GM18502 (cell line): ENCODE results near the gene COBL.

Experiments
- ATAC-seq: cut with Tn5 transposase; IDR thresholded peaks from one replicate; pipeline ENCODE4 v1.9.1; 2021; ENCODE audit warnings: mild to moderate bottlenecking; ENCODE audit not compliant: unreplicated experiment, poor library complexity

The COBL gene

GRCh38 chr7:51279391-51280023 lies 37.1 kb downstream of the COBL start:
- no peak for ATAC-seq

- ATAC-seq, result no peak
Observed at GRCh38 chr7:51278797-51279196, 37.8 kb downstream of the COBL start.

DNA sequence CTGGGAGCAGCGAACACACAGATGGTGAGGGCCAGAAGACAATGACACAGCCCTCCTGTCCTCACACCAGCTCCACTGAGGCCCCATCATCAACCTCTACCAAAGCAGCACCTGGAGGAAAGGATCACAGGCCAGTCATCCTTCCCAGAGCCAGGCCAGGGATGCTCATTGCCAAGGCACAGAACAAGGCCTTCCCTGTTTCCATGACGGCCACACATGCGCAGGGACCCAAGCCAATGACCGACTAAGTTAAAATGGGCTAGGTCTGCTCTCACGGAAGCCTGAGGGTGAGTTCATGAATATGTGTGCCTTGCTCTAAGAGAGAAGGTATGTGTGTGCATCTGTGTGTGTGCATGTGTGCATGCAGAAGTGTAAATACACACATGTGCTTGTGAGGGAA lies 39.6 kb downstream of the COBL start:
- no peak for ATAC-seq

GRCh38 chr7:51276091-51276605 lies 40.5 kb downstream of the COBL start:
- ATAC-seq, result no peak

DNA sequence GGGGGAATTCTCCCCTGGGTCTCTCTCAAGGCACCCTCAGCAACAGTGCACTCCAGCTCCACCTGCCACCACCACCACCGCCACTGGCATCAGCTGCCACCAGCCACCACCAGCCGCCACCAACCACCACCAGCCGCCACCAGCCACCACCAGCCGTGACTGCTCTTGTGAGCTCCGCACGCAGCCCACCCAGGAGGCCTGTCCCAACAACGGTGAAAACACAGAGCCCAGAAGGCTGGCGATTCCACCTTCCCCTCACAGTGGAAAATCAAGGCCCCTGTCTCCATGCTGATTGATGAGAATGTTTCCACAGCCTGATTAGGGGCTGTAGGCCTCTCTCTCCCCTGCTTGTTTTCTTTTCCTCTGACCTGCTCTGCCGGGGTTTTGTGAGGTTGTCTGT lies 41.1 kb downstream of the COBL start:
- no peak for ATAC-seq

DNA sequence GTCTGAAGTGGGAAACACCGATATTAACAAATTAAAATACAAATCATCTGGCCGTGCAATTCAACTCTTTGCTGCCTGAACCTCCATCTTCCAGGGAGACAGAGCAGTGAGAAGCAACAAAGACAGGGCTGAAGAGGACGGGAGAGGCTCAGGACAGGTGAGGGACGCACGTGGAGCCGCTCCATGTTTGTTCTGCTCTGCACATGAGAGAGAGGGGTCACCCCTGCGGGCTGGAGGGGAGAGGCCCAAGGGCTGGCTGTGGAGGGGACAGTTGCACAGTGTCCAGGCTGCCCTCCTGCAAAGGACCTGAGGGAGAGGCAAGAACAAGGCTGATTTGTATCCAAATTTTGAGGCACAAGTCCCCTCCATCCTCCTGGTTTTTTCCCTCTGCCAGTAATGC lies 41.7 kb downstream of the COBL start:
- ATAC-seq, result no peak

GRCh38 chr7:51274001-51274400 lies 42.6 kb downstream of the COBL start:
- ATAC-seq, result no peak

- no peak for ATAC-seq
Observed at GRCh38 chr7:51273360-51273759, 43.2 kb downstream of the COBL start.

DNA sequence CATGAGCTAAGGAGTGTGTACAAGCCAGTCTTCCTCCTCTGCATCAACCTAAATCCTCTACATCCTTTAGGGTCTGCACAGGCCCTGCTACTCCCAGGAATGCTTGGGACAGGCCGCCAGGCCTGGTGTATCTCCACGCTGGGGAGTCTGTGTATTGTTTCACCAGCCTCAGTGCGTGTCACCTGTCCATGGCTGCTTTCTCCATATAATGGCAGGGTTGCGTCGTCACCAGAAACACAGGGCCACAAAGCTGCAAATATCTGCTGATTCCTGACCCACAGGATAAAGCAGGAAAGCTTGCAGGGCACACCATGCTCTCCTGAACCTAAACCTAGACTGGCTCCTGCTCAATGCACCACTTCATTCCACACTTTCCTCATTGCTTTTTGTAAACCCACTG lies 45.6 kb downstream of the COBL start:
- no peak for ATAC-seq

- ATAC-seq, result no peak
Observed at GRCh38 chr7:51269911-51270310, 46.7 kb downstream of the COBL start.

GRCh38 chr7:51269321-51269720 lies 47.3 kb downstream of the COBL start:
- no peak for ATAC-seq

- ATAC-seq, result no peak
Observed at GRCh38 chr7:51268859-51269258, 47.8 kb downstream of the COBL start.

- ATAC-seq, result no peak
Observed at GRCh38 chr7:51267169-51267568, 49.4 kb downstream of the COBL start.

- ATAC-seq, result no peak
Observed at GRCh38 chr7:51265066-51265907, 51.3 kb downstream of the COBL start.

DNA sequence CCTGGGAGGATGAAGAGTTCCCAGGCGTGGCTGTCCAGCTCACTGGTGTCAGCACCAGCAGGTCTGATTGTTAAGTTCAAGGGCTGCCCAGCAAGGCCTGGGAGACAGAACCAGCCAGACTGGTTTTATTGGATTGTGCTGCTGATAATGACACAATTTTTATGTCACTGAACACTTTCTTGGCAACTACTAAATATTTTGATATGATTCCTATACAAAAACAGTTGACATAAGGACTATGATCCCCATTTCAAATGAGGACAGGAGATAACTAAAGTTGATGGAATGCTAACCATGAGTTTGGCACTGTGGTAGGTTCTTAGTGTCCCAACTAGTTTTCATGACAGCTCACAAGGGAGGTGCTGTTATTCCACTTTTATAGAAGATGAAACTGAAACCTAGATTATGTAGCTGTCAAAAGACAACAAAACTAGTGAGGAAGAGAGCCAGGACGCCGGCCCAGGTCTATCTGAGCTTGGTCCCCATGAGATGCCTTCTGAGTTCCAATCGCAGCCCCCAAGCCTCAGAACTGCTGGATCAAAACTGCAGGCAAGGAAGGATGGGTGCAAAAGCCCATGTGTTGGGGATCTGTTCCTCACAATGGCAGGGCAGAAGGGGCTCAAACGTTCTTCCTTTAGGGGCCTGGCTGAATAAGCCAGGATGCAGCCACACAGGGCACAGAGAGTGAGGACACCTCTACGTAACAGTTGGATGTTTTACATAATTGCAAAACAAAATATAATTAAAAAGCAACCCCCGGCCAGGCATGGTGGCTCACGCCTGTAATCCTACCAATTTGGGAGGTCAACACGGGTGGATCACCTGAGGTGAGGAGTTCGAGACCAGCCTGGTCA lies 52.8 kb downstream of the COBL start:
- no peak for ATAC-seq

DNA sequence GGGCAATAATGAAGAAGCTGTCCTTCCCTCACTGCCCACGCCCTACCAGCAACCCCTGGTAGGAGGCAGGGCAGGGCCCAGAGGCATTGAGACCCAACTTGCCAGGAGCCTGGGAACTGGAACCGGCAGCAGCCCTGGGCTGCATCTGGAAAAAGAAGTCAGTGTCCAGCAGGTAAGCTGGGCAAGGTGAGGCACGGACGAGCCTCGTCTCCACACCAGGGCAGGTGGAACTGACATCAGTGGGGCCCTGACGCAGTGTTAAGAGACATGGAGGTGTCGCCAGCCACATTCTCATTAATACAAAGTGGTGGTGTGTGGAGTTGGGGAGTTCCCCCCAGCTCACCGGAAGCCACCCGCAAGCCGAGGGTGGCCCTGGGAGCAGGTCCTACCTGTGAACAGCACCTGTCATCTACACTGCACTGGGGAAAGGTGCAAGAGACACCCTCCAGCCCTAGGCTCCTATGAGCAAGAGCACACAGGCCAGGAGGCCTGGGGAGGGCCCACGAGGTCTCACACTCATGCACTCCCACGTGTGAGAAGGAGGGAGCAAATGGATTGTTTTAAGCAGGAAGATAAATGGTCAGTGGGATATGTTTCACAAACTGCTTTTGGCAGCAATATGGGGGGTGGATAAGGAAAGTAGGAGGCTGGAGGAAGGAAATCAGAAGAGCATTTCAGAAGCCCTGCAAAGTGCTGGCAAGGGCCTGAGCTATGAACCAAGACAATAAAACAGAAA lies 53.6 kb downstream of the COBL start:
- no peak for ATAC-seq

DNA sequence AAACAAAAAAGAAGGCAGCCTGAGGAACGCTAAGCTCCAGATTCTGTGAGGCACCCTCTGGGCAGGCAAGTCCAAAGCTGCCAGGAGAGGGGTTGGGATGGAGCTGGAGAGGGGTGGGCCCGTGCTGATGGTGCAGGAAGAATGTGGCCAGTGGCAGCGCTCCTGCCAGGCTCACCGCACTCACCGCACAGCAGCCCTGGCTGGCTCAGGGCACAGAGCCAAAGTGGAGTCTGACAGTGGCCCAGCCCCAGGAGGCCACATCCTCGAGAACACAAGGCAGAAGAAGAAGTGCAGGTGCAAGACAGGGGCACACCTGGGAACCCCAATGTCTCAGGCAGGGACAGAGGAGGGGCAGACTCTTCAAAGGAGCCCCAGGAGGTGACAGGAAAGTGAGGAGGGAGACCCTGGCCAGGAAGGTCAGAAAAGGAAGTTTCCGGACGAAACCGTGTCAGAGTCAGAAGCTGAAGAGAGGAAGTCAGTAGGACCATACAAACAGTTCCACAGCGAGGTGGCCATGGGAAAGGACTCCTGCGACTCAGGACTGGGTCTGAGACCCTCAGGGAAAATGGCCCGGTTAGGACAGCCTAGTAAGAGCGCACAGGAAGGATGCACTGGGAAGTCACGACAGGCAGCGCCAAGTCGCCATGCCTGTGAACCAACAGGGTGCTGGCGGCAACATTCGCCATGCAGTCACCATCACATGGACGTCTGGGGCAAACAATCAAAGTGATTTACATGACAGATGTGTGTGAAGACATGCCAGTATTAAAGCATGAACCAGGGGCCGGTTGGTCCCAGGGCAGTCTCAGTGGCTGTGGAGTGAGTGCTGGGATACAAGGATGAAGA lies 54.4 kb downstream of the COBL start:
- ATAC-seq, result no peak

GRCh38 chr7:51261117-51261835 lies 55.3 kb downstream of the COBL start:
- no peak for ATAC-seq

GRCh38 chr7:51260516-51260915 lies 56.1 kb downstream of the COBL start:
- ATAC-seq, result no peak
